Measurements from ENCODE around the gene NTN5. TPM values are rescaled to one million over a fixed set of nuclear protein-coding genes. Genes with fewer than 3 reads are reported as not detected.

NTN5 gene
- total RNA-seq, 1 donor from 2014 or later = 0.11 TPM

- H2AFZ ChIP-seq (ENCODE audit: low read depth, low read length) = no peak overlapping the region
- no peaks in the 10 kb centered on the region for H3K36me3 ChIP-seq (ENCODE audit: insufficient read depth, low read length)
- Mint-ChIP-seq H3K4me1 (ENCODE audit: low read depth, unreplicated experiment) (no peaks in the 10 kb centered on the region), H3K9me3 (ENCODE audit: unreplicated experiment) (no peaks in the 10 kb centered on the region), H3K36me3 (ENCODE audit: low read depth, unreplicated experiment) (no peaks in the 10 kb centered on the region), H3K27ac (ENCODE audit: unreplicated experiment) (no peak overlapping the region), H3K4me3 (ENCODE audit: unreplicated experiment) (no peak overlapping the region), H3K27me3 (ENCODE audit: low read depth, unreplicated experiment) (no peaks in the 10 kb centered on the region)
- no peaks in the 10 kb centered on the region for H3K79me2 ChIP-seq (ENCODE audit: insufficient read depth, low read length)
- no peak overlapping the region for H3K4me2 ChIP-seq (ENCODE audit: low read length)
- H3K9ac ChIP-seq (ENCODE audit: low read length) = no peak overlapping the region
- DNase-seq (ENCODE audit: low read depth) = no peak
- H4K20me1 ChIP-seq (ENCODE audit: insufficient read depth, low read length) = no peaks in the 10 kb centered on the region
- no peak overlapping the region for H3K27ac ChIP-seq (ENCODE audit: low read depth, low read length)
- H3K27me3 ChIP-seq (ENCODE audit: insufficient read depth, low read length) = no peaks in the 10 kb centered on the region
- no peak for TF ChIP-seq CTCF (IDR thresholded peaks at IDR 0.05; ENCODE audit: insufficient read depth, low read depth, low read length)
- no peak for TF ChIP-seq EZH2 (IDR thresholded peaks at IDR 0.05; ENCODE audit: insufficient read depth, low read length)
- no peaks in the 10 kb centered on the region for H3K9me3 ChIP-seq (ENCODE audit: insufficient read depth, low read depth, low read length)
- peaks cover 11% of the 10 kb centered on the region for H3K4me1 ChIP-seq (ENCODE audit: insufficient read depth, low read length)
- H3K4me3 ChIP-seq (ENCODE audit: insufficient read depth, low read depth, low read length) = no peak overlapping the region
- FAIRE-seq = no peak
Observed at GRCh38 chr19:48650974-48651682, 21.7 kb downstream of the NTN5 start.

DNA sequence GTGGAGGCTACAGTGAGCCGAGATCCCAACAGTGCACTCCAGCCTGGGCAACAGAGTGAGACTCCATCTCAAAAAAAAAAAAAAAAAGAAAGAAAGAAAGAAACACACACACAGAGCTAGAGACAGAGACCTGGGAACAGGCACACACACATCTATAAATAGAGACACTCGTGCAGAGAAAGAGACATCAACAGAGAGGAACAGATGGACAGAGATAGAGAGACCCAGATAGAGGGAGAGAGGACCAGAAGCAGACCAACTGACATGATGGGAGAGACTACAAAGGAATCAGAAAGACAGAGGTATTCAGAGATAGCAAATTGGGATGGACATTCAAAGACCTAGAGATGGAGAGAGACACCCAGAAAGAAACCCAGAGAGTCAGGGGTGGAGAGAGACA lies 24.7 kb downstream of the NTN5 start:
- H3K4me2 ChIP-seq (ENCODE audit: low read length) = no peak overlapping the region
- DNase-seq (ENCODE audit: low read depth) (no peak), FAIRE-seq (no peak)
- H3K36me3 ChIP-seq (ENCODE audit: insufficient read depth, low read length) = no peaks in the 10 kb centered on the region
- H3K4me1 Mint-ChIP-seq (ENCODE audit: low read depth, unreplicated experiment) = peaks cover 4% of the 10 kb centered on the region
- no peak overlapping the region for H3K4me3 ChIP-seq (ENCODE audit: insufficient read depth, low read depth, low read length)
- H3K4me1 ChIP-seq (ENCODE audit: insufficient read depth, low read length) = peaks cover 19% of the 10 kb centered on the region
- H3K27me3 ChIP-seq (ENCODE audit: insufficient read depth, low read length) = no peaks in the 10 kb centered on the region
- no peaks in the 10 kb centered on the region for H3K79me2 ChIP-seq (ENCODE audit: insufficient read depth, low read length)
- no peak overlapping the region for H3K4me3 Mint-ChIP-seq (ENCODE audit: unreplicated experiment)
- H3K27me3 Mint-ChIP-seq (ENCODE audit: low read depth, unreplicated experiment) = no peaks in the 10 kb centered on the region
- H3K27ac Mint-ChIP-seq (ENCODE audit: unreplicated experiment) = no peak overlapping the region
- no peak overlapping the region for H3K9ac ChIP-seq (ENCODE audit: low read length)
- no peak overlapping the region for H2AFZ ChIP-seq (ENCODE audit: low read depth, low read length)
- H4K20me1 ChIP-seq (ENCODE audit: insufficient read depth, low read length) = no peaks in the 10 kb centered on the region
- H3K9me3 Mint-ChIP-seq (ENCODE audit: unreplicated experiment) = no peaks in the 10 kb centered on the region
- TF ChIP-seq EZH2 (IDR thresholded peaks at IDR 0.05; ENCODE audit: insufficient read depth, low read length) = no peak
- TF ChIP-seq CTCF (IDR thresholded peaks at IDR 0.05; ENCODE audit: insufficient read depth, low read depth, low read length) = no peak
- H3K27ac ChIP-seq (ENCODE audit: low read depth, low read length) = no peak overlapping the region
- no peaks in the 10 kb centered on the region for H3K36me3 Mint-ChIP-seq (ENCODE audit: low read depth, unreplicated experiment)
- H3K9me3 ChIP-seq (ENCODE audit: insufficient read depth, low read depth, low read length) = no peaks in the 10 kb centered on the region

- peak overlapping the region; percentile 86 for H2AFZ ChIP-seq (ENCODE audit: low read depth, low read length)
- no peak overlapping the region for H3K27ac Mint-ChIP-seq (ENCODE audit: unreplicated experiment)
Observed at GRCh38 chr19:48646722-48647216, 26.0 kb downstream of the NTN5 start.

More at GRCh38 chr19:48646722-48647216, 26.0 kb downstream of the NTN5 start:
- H3K27me3 ChIP-seq (ENCODE audit: insufficient read depth, low read length) = no peaks in the 10 kb centered on the region
- FAIRE-seq (no peak), DNase-seq (ENCODE audit: low read depth) (peak; percentile 56)
- H3K4me3 Mint-ChIP-seq (ENCODE audit: unreplicated experiment) = peak overlapping the region; percentile 30
- peaks cover 19% of the 10 kb centered on the region for H3K4me1 ChIP-seq (ENCODE audit: insufficient read depth, low read length)
- H3K4me1 Mint-ChIP-seq (ENCODE audit: low read depth, unreplicated experiment) = peaks cover 4% of the 10 kb centered on the region
- H3K9me3 Mint-ChIP-seq (ENCODE audit: unreplicated experiment) = no peaks in the 10 kb centered on the region
- H3K9ac ChIP-seq (ENCODE audit: low read length) = no peak overlapping the region
- H3K36me3 Mint-ChIP-seq (ENCODE audit: low read depth, unreplicated experiment) = peaks cover 2% of the 10 kb centered on the region
- H3K27me3 Mint-ChIP-seq (ENCODE audit: low read depth, unreplicated experiment) = peaks cover 2% of the 10 kb centered on the region
- H3K4me3 ChIP-seq (ENCODE audit: insufficient read depth, low read depth, low read length) = no peak overlapping the region
- no peaks in the 10 kb centered on the region for H3K79me2 ChIP-seq (ENCODE audit: insufficient read depth, low read length)
- no peak overlapping the region for H3K27ac ChIP-seq (ENCODE audit: low read depth, low read length)
- H3K36me3 ChIP-seq (ENCODE audit: insufficient read depth, low read length) = no peaks in the 10 kb centered on the region
- peak overlapping the region; percentile 98 for H3K4me2 ChIP-seq (ENCODE audit: low read length)
- no peaks in the 10 kb centered on the region for H4K20me1 ChIP-seq (ENCODE audit: insufficient read depth, low read length)
- H3K9me3 ChIP-seq (ENCODE audit: insufficient read depth, low read depth, low read length) = no peaks in the 10 kb centered on the region
- no peak for TF ChIP-seq CTCF (IDR thresholded peaks at IDR 0.05; ENCODE audit: insufficient read depth, low read depth, low read length)
- TF ChIP-seq EZH2 (IDR thresholded peaks at IDR 0.05; ENCODE audit: insufficient read depth, low read length) = no peak
